Trophoblast cell (in vitro differentiated cells and primary cell): ENCODE results near the gene FAM151A.
A peak's percentile ranks its signal among the peaks of the same experiment; 100 is the strongest.

Source experiments
- DNase-seq, 2 donors: peaks; one replicate each; pipeline ENCODE4 v3.0.0-alpha.2; 2016
- H2AFZ ChIP-seq: 2 replicates; pipeline ENCODE4 v1.6.1; 2013; ENCODE audit warnings: low read length, moderate library complexity, mild to moderate bottlenecking; ENCODE audit not compliant: insufficient read depth, poor library complexity
- H2AK5ac ChIP-seq: 2 replicates; pipeline ENCODE4 v1.6.1; 2013; ENCODE audit warnings: mild to moderate bottlenecking, low read length
- H2BK120ac ChIP-seq: 2 replicates; pipeline ENCODE4 v1.6.1; 2013; ENCODE audit warnings: low read length, mild to moderate bottlenecking, moderate library complexity; ENCODE audit not compliant: insufficient read depth, poor library complexity
- H2BK12ac ChIP-seq: 2 replicates; pipeline ENCODE4 v1.6.1; 2013; ENCODE audit warnings: mild to moderate bottlenecking, low read length, moderate library complexity
- H2BK5ac ChIP-seq: 2 replicates; pipeline ENCODE4 v1.6.1; 2013; ENCODE audit warnings: low read length, low read depth, moderate library complexity, mild to moderate bottlenecking; ENCODE audit not compliant: poor library complexity
- H3K14ac ChIP-seq: 2 replicates; pipeline ENCODE4 v1.6.1; 2013; ENCODE audit warnings: mild to moderate bottlenecking, low read length
- H3K18ac ChIP-seq: 2 replicates; pipeline ENCODE4 v1.6.1; 2013; ENCODE audit warnings: mild to moderate bottlenecking, low read length
- H3K23ac ChIP-seq: 2 replicates; pipeline ENCODE4 v1.6.1; 2013; ENCODE audit warnings: low read length
- H3K27ac ChIP-seq: 2 replicates; pipeline ENCODE4 v1.5.1; 2013; ENCODE audit warnings: low read depth, mild to moderate bottlenecking, inconsistent platforms, low read length, moderate library complexity
- H3K27me3 ChIP-seq: 2 replicates; pipeline ENCODE4 v1.6.1; 2013; ENCODE audit warnings: inconsistent platforms, mild to moderate bottlenecking, low read length, moderate library complexity; ENCODE audit not compliant: insufficient read depth
- H3K36me3 ChIP-seq, 2 experiments: 1 replicate in 1 of 2; 2 replicates in 1 of 2; pipeline ENCODE4 v1.6.1; 2013; ENCODE audit warnings: low read length in 2 of 2, mild to moderate bottlenecking in 2 of 2, moderate library complexity in 1 of 2; ENCODE audit not compliant: insufficient read depth in 2 of 2, control insufficient read depth in 1 of 2
- H3K4ac ChIP-seq: 2 replicates; pipeline ENCODE4 v1.6.1; 2013; ENCODE audit warnings: low read depth, mild to moderate bottlenecking, low read length, moderate library complexity
- H3K4me1 ChIP-seq, 2 experiments: 1 replicate in 1 of 2; 2 replicates in 1 of 2; pipeline ENCODE4 v1.6.1; 2013; ENCODE audit warnings: low read length in 2 of 2, mild to moderate bottlenecking in 2 of 2, moderate library complexity in 1 of 2; ENCODE audit not compliant: insufficient read depth in 2 of 2, control insufficient read depth in 1 of 2
- H3K4me2 ChIP-seq: 2 replicates; pipeline ENCODE4 v1.6.1; 2013; ENCODE audit warnings: inconsistent platforms, mild to moderate bottlenecking, low read length, moderate library complexity
- H3K4me3 ChIP-seq: 2 replicates; pipeline ENCODE4 v1.5.1; 2013; ENCODE audit warnings: mild to moderate bottlenecking, low read depth, low read length, inconsistent platforms
- H3K79me1 ChIP-seq: one replicate; pipeline ENCODE4 v1.6.1; 2013; ENCODE audit warnings: low read length
- H3K79me2 ChIP-seq: 2 replicates; pipeline ENCODE4 v1.6.1; 2013; ENCODE audit warnings: low read length, mild to moderate bottlenecking; ENCODE audit not compliant: control insufficient read depth, insufficient read depth, poor library complexity
- H3K9ac ChIP-seq: 2 replicates; pipeline ENCODE4 v1.6.1; 2013; ENCODE audit warnings: mild to moderate bottlenecking, low read length
- H3K9me3 ChIP-seq: 2 replicates; pipeline ENCODE4 v1.6.1; 2013; ENCODE audit warnings: low read depth, mild to moderate bottlenecking, control low read depth, inconsistent platforms, low read length; ENCODE audit not compliant: insufficient read depth
- H4K12ac ChIP-seq: 2 replicates; pipeline ENCODE4 v1.6.1; 2013; ENCODE audit warnings: low read depth, mild to moderate bottlenecking, low read length, moderate library complexity
- H4K8ac ChIP-seq: 2 replicates; pipeline ENCODE4 v1.6.1; 2013; ENCODE audit warnings: low read depth, mild to moderate bottlenecking, low read length, moderate library complexity
- H4K91ac ChIP-seq: one replicate; pipeline ENCODE4 v1.6.1; 2013; ENCODE audit warnings: low read depth, mild to moderate bottlenecking, low read length, moderate library complexity
- WGBS: extraction: QIAGEN DNeasy Blood & Tissue Kit; methylation state at CpG from one replicate; pipeline ENCODE4 v1.1.7; 2013; ENCODE audit warnings: missing lambda C conversion rate; ENCODE audit not compliant: insufficient read length, insufficient coverage; ENCODE audit errors: extremely low coverage; 5-methylcytosine and 5-hydroxymethylcytosine counted together

Gene FAM151A

GRCh38 chr1:54570161-54570560 lies 53.2 kb downstream of the FAM151A start:
- no peak overlapping the region for H2BK120ac ChIP-seq
- H2AFZ ChIP-seq: no peak overlapping the region
- peaks cover 4% of the 10 kb centered on the region for H3K79me1 ChIP-seq
- DNase-seq: no peak
- no peak overlapping the region for H2BK5ac ChIP-seq
- H3K79me2 ChIP-seq: no peaks in the 10 kb centered on the region
- H3K36me3 ChIP-seq: no peaks in the 10 kb centered on the region
- H3K4me1 ChIP-seq: peaks cover 23 to 24% of the 10 kb centered on the region in 2 experiments
- H2BK12ac ChIP-seq: no peak overlapping the region
- H3K9me3 ChIP-seq: no peaks in the 10 kb centered on the region
- no peak overlapping the region for H4K8ac ChIP-seq
- H3K4me3 ChIP-seq: no peak overlapping the region
- H3K14ac ChIP-seq: no peak overlapping the region
- no CpG with 5 or more reads among the region's 5 CpGs for WGBS
- no peak overlapping the region for H3K9ac ChIP-seq
- H3K4ac ChIP-seq: no peak overlapping the region
- H3K27ac ChIP-seq: no peak overlapping the region
- no peak overlapping the region for H3K23ac ChIP-seq
- H4K12ac ChIP-seq: no peak overlapping the region
- H2AK5ac ChIP-seq: no peak overlapping the region
- H4K91ac ChIP-seq: no peak overlapping the region
- no peak overlapping the region for H3K18ac ChIP-seq
- no peaks in the 10 kb centered on the region for H3K27me3 ChIP-seq
- H3K4me2 ChIP-seq: no peak overlapping the region

GRCh38 chr1:54569339-54569738 lies 54.0 kb downstream of the FAM151A start:
- H3K4me3 ChIP-seq: no peak overlapping the region
- no peak overlapping the region for H3K23ac ChIP-seq
- H4K91ac ChIP-seq: no peak overlapping the region
- no peak overlapping the region for H2AK5ac ChIP-seq
- H3K14ac ChIP-seq: no peak overlapping the region
- no peak overlapping the region for H3K4me2 ChIP-seq
- peaks cover 19 to 23% of the 10 kb centered on the region in 2 experiments for H3K4me1 ChIP-seq
- H3K18ac ChIP-seq: no peak overlapping the region
- H2BK12ac ChIP-seq: no peak overlapping the region
- H2BK120ac ChIP-seq: no peak overlapping the region
- H3K36me3 ChIP-seq: no peaks in the 10 kb centered on the region
- no peak overlapping the region for H4K8ac ChIP-seq
- H3K27me3 ChIP-seq: no peaks in the 10 kb centered on the region
- H3K9me3 ChIP-seq: no peaks in the 10 kb centered on the region
- no peak overlapping the region for H2AFZ ChIP-seq
- DNase-seq: no peak
- peaks cover 4% of the 10 kb centered on the region for H3K79me1 ChIP-seq
- H3K79me2 ChIP-seq: no peaks in the 10 kb centered on the region
- no peak overlapping the region for H3K9ac ChIP-seq
- no peak overlapping the region for H4K12ac ChIP-seq
- no peak overlapping the region for H2BK5ac ChIP-seq
- no peak overlapping the region for H3K27ac ChIP-seq
- no peak overlapping the region for H3K4ac ChIP-seq
- WGBS: no CpG with 5 or more reads among the region's 4 CpGs

- Histone ChIP-seq H3K18ac (no peak overlapping the region), H4K12ac (no peak overlapping the region), H2BK120ac (no peak overlapping the region), H3K27ac (no peak overlapping the region), H4K8ac (no peak overlapping the region), H3K27me3 (no peaks in the 10 kb centered on the region), H3K9ac (no peak overlapping the region), H3K79me1 (peaks cover 4% of the 10 kb centered on the region), H2BK12ac (no peak overlapping the region), H3K4ac (no peak overlapping the region), H2BK5ac (no peak overlapping the region), H3K4me2 (no peak overlapping the region), H2AFZ (no peak overlapping the region), H3K14ac (no peak overlapping the region), H3K4me1 (peaks cover 19 to 26% of the 10 kb centered on the region in 2 experiments), H3K9me3 (peaks cover 4% of the 10 kb centered on the region), H3K79me2 (no peaks in the 10 kb centered on the region), H3K23ac (no peak overlapping the region), H3K4me3 (no peak overlapping the region), H4K91ac (no peak overlapping the region), H3K36me3 (no peaks in the 10 kb centered on the region), H2AK5ac (no peak overlapping the region)
- peak; percentile 17 to 56 for DNase-seq
- no CpG with 5 or more reads among the region's 5 CpGs for WGBS
Observed at GRCh38 chr1:54567961-54568360, 55.4 kb downstream of the FAM151A start.

GRCh38 chr1:54566438-54567141 lies 56.7 kb downstream of the FAM151A start:
- H4K91ac ChIP-seq: no peak overlapping the region
- no peaks in the 10 kb centered on the region for H3K79me2 ChIP-seq
- DNase-seq: peak; percentile 71 to 72
- H3K4ac ChIP-seq: no peak overlapping the region
- no peak overlapping the region for H4K8ac ChIP-seq
- no peak overlapping the region for H3K14ac ChIP-seq
- no peak overlapping the region for H2AFZ ChIP-seq
- no peak overlapping the region for H2BK12ac ChIP-seq
- WGBS: no CpG with 5 or more reads among the region's 5 CpGs
- H2AK5ac ChIP-seq: no peak overlapping the region
- H3K4me1 ChIP-seq: peaks cover 11 to 18% of the 10 kb centered on the region in 2 experiments
- no peak overlapping the region for H3K23ac ChIP-seq
- H3K4me2 ChIP-seq: no peak overlapping the region
- peaks cover 4% of the 10 kb centered on the region for H3K9me3 ChIP-seq
- no peak overlapping the region for H2BK5ac ChIP-seq
- H3K9ac ChIP-seq: no peak overlapping the region
- H3K79me1 ChIP-seq: peaks cover 4% of the 10 kb centered on the region
- H2BK120ac ChIP-seq: no peak overlapping the region
- H3K18ac ChIP-seq: no peak overlapping the region
- no peak overlapping the region for H3K4me3 ChIP-seq
- no peak overlapping the region for H4K12ac ChIP-seq
- no peaks in the 10 kb centered on the region for H3K36me3 ChIP-seq
- no peak overlapping the region for H3K27ac ChIP-seq
- no peaks in the 10 kb centered on the region for H3K27me3 ChIP-seq
